Frontal cortex (tissue), 4 donors: ENCODE results near the gene MTRF1L. TPM values are rescaled to one million over a fixed set of nuclear protein-coding genes. Genes with fewer than 3 reads are reported as not detected.
A peak's percentile ranks its signal among the peaks of the same experiment; 100 is the strongest.
"Not testable (repeated sequence)": the region's sequence is repeated elsewhere in the genome, so short reads cannot be mapped to it uniquely, and the experiment has no call there.

Source experiments
- DNase-seq, 2 donors: peaks; one replicate each; pipeline ENCODE4 v3.0.0; 2012; ENCODE audit warnings: low spot score in 2 of 2
- FAIRE-seq: peaks from 2 replicates; lab custom pipeline; 2012; peaks lifted over from hg19 to GRCh38; lab: Jason Lieb, UNC
- total RNA-seq: library from RNA; depleted of rRNA; stranded (reverse); fragments of >200 nt; gene quantifications from one replicate; pipeline ENCODE4 v1.2.3, GENCODE V29; 2014
- donor health status: control.
- donor health status: control.
- donor health status: control.

MTRF1L gene
- total RNA-seq, 1 donor from 2014 or later, result 13.0 TPM

DNA sequence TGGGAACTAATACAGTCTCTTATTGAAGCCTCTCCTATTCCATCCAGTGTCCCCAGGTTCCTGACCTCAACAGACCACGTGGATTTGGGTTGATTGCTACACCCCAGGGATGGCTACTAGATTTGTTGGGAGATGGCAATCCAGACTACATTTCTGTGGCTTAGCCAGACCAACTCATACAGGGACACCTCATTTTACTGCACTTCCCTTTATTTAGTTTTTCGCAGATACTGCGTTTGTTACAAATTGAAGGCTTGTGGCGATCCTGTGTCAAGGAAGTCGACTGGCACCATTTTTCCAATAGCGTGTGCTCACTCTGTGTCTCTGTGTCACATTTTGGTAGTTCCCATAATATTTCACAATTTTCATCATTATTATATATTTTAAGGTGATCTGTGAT lies 10.3 kb upstream of the MTRF1L start:
- DNase-seq (no peak), FAIRE-seq (no peak)

DNA sequence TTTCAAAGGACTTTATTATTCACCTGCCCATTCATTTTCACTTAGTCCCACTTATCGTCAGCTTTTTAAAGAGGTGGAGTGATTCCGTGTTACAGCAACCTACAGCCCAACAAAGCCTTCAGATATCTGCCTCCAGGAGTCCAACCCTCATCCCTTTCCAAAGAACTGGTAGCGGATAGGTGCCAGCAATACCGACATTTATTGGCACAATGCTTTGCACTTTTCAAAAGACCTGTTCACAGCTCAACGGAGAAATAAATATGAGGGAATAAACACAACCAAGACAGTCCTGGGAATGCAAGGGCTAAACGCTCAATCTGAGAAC lies 819 bp upstream of the MTRF1L start:
- no peak for FAIRE-seq
- no peak for DNase-seq

DNA sequence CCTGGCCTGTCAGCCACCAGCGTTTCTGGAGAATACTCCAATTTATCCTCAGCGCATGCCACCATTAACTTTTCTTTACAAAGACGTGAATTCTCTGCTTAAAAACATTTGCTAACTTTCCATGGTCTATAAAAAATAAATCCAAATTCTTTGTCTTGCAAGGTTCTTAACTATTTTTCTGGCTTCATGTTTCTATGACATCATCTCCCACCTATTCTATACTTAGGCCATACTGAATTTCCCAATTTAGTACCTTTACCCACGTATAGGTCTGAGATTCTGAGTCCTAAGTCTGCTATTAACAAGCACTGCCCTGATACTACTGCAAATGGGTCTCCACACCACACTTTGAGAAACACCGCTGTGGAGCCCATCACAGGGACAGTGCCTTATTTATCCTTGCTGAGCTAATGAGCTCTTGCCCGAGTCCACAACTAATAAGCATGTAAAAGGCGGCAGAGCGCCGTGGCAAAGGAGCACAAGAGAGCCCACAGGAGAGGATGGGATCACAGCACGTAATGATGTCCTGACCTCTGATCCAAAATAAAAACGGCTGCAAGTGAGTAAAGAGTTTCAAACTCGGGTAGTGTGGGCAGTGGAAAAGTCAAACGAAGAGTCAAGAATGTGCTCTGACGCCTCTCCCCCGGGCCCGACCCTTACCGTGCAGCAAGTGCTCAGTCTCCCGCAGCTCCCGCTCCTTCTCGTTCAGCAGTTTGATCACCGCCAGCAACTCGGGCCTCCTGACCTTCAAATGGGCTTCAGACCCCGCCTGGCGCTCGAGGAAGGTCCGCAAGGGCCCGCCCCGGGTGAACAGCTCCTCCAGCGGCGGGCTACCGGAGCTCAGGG lies 519 bp downstream of the MTRF1L start:
- no peak for FAIRE-seq
- no peak for DNase-seq

DNA sequence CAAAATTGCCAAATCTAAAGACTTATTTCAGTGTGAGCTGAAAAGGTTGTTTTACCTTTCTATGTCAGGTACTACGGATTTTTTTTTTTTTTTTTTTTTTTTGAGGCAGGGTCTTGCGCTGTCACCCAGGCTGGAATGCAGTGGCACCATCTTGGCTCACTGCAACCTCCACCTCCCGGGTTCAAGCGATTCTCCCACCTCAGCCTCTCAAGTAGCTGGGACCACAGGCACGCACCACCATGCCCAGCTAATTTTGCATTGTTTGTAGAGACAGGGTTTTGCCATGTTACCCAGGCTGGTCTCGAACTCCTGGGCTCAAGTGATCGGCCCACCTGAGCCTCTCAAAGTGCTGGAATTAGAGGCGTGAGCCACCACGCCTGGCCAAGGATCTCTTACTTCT lies 1.7 kb downstream of the MTRF1L start:
- not testable (repeated sequence) for DNase-seq, FAIRE-seq

DNA sequence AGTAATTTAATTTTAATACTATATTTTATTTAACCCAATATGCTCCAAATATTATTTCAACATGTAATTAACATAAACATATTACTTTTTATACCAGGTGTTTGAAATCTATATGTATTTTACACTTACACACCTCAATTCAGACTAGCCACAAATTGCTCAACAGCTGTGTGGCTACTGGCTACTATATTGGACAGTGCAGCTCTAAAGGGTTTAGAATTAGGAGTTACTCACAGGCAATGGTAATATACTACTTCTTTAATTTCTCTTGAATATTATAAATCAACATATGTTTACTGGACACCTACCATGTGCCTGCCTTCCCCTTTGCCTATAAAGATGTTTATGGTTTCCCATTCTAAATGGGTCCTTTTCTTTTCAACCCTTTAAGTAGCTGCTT lies 2.3 kb downstream of the MTRF1L start:
- FAIRE-seq (no peak), DNase-seq (no peak)

DNA sequence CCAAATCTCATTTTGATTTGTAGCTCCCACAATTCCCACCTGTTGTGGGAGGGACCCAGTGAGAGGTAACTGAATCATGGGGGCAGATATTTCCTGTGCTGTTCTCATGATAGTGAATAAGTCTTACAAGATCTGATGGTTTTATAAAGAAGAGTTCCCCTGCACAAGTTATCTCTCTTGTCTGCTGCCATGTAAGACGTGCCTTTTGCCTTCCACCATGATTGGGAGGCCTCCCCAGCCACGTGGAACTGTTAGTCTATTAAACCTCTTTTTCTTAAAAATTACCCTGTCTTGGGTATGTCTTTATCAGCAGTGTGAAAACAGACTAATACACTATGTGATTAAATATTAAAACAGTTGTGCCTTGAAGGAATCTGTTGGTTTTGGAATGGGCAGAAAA lies 3.0 kb downstream of the MTRF1L start:
- FAIRE-seq, DNase-seq: not testable (repeated sequence)

DNA sequence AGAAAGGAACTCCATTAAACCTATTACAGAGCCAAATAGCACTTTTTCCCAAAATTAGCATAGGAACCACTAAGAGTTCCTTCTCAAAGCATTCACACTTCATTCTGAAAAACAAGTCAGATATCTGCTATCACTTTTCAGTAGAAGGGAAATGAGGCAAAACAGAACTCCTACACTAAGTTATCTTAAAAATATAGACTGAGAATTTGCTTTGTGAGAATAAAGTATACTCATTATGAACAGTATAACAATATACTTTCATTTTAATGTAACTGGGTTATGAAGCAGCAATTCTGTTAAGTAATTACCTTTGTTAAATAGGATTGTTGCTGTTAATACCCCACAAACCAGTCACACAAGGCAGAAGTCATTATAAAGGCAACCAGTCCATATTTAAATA lies 8.7 kb downstream of the MTRF1L start:
- no peak for DNase-seq
- no peak for FAIRE-seq

DNA sequence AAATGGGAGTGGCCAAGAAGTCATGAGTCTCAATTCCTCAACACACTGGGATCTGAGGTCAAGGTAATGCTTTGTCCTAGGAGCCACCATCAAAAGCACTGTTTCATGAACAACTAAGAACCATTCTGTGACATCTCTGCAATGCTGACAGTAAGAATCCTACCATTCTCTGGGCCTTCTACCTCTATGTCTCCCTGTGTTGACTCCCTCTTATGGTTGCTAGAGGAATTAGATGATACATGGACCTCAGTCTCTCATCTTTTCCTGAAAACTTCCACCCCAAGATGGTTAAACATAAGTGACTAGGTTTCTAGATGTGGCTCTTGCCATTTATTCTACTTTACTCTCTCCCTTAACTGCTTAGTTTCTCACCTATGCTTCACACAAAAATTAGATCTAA lies 9.1 kb downstream of the MTRF1L start:
- no peak for DNase-seq
- FAIRE-seq, result no peak

DNA sequence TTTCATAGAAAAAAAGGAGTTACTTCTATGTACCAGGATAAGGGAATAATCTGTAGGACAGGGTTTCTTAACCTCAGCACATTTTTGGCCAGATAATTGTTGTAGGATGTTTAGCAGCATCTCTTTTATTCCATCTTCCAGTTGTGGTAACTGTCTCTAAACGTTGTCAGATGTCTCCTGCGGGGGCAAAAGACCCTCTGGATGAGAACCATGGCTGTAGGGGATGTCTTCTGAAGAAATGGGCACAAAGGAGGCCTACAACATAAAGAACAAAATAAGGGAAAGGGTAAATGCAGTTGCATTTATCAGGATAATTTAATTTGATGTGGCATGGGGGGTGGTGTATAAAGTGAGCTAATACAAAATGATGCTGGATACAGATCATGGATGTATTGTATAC lies 15.5 kb downstream of the MTRF1L start:
- no peak for FAIRE-seq
- DNase-seq, result no peak

DNA sequence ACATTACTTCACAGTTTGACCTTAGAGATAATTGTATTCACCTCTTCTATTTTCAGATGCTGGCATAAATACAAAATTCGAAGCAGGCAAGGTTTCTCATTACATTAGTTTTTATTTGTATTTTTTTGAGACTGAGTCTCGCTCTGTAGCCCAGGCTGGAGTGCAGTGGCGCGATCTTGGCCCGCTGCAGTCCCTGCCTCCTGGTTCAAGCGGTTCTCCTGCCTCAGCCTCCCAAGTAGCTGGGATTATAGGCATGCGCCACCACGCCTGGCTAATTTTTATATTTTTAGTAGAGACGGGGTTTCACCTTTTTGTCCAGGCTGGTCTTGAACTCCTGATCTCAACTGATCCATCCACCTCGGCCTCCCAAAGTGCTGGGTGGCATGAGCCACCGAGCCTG lies 17.2 kb downstream of the MTRF1L start:
- not testable (repeated sequence) for DNase-seq, FAIRE-seq

DNA sequence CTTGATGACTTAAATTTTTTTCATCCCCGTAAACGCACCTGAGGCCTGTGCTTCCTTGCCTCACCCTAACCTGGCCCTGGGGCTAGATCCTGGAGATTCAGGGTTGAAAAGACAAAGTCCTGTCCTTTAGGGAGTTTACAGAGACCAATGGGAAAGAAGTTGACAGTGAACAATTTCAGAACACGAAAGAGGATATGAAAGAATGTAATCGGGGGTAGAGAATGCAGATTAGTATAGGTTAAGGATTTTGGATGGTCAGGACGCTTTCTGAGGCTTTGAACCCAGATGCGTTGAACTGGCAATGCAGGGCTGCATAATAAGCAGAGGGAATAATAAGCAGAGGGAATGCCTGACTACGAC lies 18.0 kb downstream of the MTRF1L start:
- DNase-seq (no peak), FAIRE-seq (no peak)

DNA sequence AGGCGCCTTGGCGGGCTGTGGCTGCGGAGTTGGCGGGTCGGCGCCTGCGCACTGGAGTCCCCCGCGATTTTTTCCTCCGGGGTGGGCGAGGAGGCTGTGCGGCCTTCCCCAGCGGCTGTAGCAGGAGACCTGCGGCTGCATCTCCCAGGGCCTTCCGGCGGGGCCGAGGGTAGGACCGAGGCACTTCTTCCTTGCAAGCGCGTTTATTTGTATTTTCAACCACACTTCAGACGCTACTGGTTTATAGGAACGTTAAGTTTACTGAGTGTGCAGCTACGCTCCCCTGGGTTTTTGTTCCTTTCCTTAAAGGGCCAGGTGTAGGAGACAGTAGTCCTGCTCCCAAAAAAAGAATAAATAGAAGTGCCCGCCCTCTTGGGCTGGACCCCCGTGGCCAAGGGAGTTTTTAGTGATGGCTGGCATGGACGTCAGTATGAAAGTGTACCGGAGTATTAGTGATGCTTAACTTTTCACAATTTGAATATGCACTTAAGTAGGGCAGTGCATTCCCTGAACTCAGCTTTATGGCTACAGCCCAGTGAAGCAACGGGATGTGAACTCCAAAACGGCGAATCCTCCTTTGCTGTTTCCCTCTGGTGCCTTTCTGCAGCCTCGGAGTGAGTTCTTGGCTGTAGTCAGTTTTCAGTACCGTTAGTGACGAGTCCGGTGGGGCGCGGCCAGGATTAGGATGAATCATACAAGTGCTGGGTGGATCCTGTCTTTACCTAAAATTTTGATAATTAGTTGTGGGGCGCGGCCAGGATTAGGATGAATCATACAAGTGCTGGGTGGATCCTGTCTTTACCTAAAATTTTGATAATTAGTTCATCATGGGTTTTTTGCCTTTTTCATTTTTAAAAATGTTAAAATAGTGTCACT lies 18.6 kb downstream of the MTRF1L start:
- DNase-seq (peak in 1 of 2 donors; percentile 83), FAIRE-seq (no peak)

DNA sequence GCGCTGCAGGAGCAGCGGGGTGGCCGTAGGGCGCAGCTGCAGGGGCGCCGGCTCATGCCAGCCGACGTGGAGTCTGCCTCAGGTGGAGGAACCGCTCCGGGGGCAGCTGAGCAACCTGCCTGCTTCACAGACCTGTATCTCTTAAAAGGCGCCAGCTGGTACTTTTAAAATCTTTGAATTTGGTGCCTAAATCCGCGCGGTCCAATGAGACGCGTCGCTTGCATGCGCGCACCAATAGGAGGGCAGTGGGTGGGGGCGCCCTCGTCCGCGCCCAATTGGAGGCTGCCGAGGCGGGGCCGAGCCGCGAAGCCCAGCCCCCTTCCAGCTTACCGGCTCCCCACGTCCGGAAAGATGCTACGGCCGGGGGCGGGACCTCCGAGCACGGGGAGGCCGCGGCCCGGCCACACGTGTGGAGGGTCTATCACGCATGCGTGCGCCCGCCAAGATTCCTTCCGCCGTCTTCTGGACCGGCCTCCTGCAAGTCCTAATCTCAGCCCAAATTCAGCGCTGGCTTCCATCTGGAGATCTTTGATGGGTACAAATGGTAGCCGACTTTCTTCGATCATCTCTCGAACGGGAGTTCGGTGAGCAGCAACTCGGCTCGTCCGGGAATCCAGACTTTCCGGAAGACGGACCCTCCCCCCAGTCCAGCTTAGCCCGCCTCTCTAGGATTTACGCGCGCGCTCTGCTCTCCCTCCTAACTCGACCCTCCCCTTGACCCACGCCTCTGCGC lies 19.4 kb downstream of the MTRF1L start, which contains the start of gene FBXO5:
Gene FBXO5, minus strand, starts transcription at position 138 of the 733 bp plus-strand sequence. Its CDS starts 82 bp downstream, at position 56.
- peak; percentile 96 to 97 for DNase-seq
- peak; percentile 78 for FAIRE-seq

DNA sequence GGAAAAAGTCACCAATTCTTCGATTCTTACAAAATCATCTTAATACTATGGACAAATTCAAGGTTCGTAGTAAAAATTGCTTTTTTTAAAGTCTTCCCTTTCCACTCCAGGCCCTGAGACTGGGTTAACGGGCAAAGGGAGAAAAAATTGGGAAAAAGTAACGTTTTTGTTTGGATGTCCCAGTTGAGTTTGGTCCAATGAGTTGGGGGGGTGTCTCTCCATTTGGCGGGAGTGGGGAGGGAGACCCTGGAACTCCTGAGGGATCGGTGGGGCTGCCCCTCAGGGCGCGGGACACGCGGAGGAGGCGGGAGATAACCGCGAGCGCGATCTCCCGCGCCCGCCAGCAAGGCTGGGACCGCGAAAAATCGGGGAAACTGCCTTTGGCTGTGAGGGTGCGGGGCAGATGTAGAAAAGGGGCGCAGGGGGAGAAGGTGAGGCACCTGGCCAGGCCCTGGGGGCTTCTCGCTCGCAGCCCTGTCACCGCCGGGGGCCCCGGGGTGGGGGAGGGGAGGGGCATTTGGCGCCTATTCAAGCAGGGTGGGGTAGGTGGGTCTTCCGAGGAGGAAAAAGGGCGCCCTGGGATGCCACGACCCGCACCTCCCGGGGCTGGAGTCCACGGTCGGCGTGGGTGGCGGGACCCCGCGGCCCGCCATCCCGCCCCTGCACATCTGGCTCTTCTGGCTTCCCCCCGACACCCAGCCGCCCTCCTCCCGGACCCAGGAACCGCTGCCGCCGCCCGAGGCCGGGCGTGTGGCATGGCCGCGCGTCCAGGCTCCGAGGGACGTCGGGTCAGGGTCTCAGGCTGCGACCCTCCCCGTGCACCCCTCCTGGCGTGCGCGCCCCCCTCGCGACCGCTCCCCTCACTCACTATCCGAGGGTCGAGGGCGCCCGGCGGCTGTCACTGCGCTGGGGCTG lies 20.3 kb downstream of the MTRF1L start:
- DNase-seq, result no peak
- FAIRE-seq, result no peak

DNA sequence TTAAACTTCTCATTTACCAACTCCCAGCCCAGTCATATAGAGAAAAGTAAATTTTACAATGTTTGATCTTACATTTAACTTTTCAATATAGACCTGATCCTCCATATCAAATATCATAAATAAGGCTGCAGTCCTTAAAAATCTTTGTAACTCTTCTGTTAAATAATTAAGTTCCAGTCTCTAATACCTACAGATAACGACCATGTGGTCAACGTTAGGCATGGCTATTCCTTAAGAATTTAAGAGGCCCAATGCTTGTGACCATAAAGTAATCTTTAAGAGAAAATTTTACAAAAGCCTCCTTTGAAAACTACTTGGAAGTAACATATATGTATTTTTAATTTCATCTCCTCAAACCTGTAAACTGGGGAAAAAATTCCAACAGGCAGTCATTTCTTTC lies 21.3 kb downstream of the MTRF1L start:
- DNase-seq (no peak), FAIRE-seq (no peak)

DNA sequence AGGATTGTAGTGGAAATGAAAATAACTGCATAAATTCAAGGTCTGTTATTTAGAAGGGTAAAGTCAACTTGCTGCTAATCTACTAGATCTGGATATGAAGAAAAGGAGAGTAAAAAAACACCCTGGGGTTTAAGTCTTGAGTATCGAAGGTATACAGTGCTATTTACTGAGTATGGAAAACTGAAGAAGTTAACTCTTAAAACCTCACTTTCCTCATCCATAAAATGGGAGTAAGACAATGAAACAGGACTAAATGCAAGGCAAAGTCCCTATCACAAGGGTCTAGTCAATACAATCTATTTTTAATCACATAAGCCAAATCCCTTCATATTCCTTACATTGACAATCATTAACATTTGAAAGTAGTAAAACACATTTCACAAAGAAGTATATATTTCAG lies 21.9 kb downstream of the MTRF1L start:
- DNase-seq, result no peak
- FAIRE-seq, result no peak

DNA sequence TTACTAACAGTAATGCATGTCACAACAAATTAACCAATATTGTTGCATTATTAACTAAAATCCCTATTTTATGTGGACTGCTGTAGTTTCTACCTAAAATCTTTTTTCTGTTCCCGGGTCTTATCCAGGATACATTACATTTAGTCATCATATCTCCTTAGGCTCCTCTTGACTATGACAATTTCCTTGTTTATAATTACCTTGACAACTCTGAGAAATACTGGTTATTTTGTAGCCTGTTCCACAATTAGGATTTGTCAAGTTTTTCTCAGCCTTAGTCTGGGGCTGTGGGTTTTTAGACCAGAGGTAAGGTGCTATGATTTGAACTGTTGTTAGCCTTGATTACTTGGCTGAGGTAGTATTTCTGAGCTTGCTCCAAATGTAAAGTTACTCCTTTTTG lies 23.4 kb downstream of the MTRF1L start:
- FAIRE-seq, result no peak
- no peak for DNase-seq

DNA sequence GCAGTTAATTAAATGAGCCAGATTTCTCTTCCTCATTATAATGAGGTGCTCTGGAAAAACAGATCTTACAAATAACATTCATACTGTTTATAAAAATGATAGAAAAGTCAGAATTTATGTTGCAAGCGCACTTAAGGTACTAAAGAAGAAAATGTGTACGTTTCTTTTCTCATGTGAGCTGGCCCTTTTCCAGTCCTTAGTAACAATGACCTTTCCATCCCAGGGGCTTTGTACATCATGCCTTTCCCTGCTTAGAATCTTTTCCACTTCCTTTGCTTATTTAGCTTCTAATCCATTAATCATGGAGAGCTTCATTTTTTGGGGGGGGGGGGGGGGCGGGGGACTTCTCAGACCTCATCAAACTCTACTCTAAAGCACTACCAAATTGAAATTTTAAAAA lies 24.5 kb downstream of the MTRF1L start:
- FAIRE-seq (no peak), DNase-seq (no peak)

DNA sequence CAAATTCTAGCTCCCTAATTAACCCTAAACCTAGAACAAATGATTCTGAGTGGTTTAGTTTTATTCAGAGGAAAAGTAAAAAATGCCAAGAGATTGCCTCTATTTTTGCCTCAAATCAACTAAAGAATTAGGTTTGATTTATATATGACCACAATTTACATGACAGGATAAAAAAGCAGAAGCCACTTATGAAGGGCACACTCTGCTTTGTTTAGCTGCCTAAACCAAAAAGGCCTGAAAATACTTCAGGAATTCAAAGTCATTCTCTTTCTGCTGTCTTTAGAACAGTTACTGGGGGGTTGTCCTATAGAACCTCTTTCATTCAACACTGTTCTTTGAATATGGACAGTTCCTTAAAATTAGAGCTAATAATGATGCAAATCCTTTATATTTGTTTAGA lies 25.0 kb downstream of the MTRF1L start:
- FAIRE-seq (no peak), DNase-seq (no peak)
